Mucosa of rectum (tissue), 2 donors: ENCODE data around the gene SCO2.

Source experiments
- H3K27ac ChIP-seq, 2 donors: one replicate each; pipeline ENCODE4 v1.7.0; 2013; ENCODE audit warnings: inconsistent platforms in 2 of 2, low read depth in 2 of 2, low read length in 2 of 2
- H3K27me3 ChIP-seq, 2 donors: one replicate each; pipeline ENCODE4 v1.7.0; 2013; ENCODE audit warnings: low read length in 2 of 2; ENCODE audit not compliant: control insufficient read depth in 2 of 2, insufficient read depth in 2 of 2
- H3K36me3 ChIP-seq, 2 donors: one replicate each; pipeline ENCODE4 v1.7.0; 2013; ENCODE audit warnings: low read length in 2 of 2; ENCODE audit not compliant: control insufficient read depth in 2 of 2, insufficient read depth in 2 of 2
- H3K4me1 ChIP-seq, 2 donors: one replicate each; pipeline ENCODE4 v1.7.0; 2013; ENCODE audit warnings: low read length in 2 of 2, mild to moderate bottlenecking in 1 of 2; ENCODE audit not compliant: control insufficient read depth in 2 of 2, insufficient read depth in 2 of 2
- H3K4me3 ChIP-seq, 2 donors: one replicate each; pipeline ENCODE4 v1.7.0; 2013; ENCODE audit warnings: low read length in 2 of 2
- H3K9ac ChIP-seq, 2 donors: one replicate each; pipeline ENCODE4 v1.7.0; 2013; ENCODE audit warnings: low read length in 2 of 2, low read depth in 1 of 2, mild to moderate bottlenecking in 1 of 2
- H3K9me3 ChIP-seq, 2 donors: one replicate each; pipeline ENCODE4 v1.7.0; 2013; ENCODE audit warnings: low read length in 2 of 2; ENCODE audit not compliant: control insufficient read depth in 2 of 2
- donor health status: healthy.
- donor health status: Normal muscosa, but diverticular disease.

SCO2 gene

GRCh38 chr22:50531546-50531961 lies 6.2 kb upstream of the SCO2 start:
- Histone ChIP-seq H3K4me3 (peak overlapping the region; percentile 68 to 85), H3K4me1 (peaks cover 22 to 30% of the 10 kb centered on the region in 2 donors), H3K9ac (peak overlapping the region; percentile 83 to 95), H3K36me3 (no peaks in the 10 kb centered on the region), H3K27me3 (no peaks in the 10 kb centered on the region), H3K9me3 (no peaks in the 10 kb centered on the region), H3K27ac (peak overlapping the region; percentile 93 to 99)

DNA sequence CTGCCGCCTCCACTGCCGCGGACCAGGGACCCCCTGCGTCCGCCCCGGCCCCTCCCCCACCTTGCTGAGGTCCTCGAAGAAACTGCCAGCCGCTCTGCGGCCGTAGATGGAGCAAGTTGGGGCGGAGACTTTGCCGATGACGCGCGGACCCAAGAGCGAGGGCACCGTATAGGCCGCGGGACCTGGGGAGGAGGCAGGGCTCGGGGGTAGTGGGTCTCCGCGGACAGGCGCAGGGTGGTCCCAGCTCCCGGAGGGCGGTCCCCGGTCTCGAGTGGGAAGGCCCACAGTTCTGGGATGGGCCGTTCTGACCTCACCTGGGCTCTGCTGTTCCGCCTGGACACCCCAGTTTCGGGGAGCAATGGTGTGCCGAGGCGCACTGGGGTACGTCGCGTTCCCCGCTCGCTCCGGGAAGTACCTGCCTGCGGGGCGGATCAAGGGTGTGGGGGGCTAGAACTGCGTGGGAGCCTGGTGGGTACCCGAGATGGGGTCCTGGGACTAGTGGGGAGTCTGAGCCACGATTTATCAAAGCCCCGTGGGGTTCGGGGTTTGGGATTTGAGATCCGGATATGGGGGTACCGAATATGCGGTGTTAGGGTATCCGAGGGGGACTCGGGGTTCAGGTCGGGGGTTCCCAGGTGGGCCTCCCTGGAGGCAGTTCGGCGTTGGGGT lies 5.6 kb upstream of the SCO2 start:
- peak overlapping the region; percentile 83 to 95 for H3K9ac ChIP-seq

GRCh38 chr22:50530580-50530876 lies 5.1 kb upstream of the SCO2 start:
- no peaks in the 10 kb centered on the region for H3K36me3 ChIP-seq
- H3K27me3 ChIP-seq: no peaks in the 10 kb centered on the region
- H3K4me3 ChIP-seq: peak overlapping the region; percentile 68 to 85
- peak overlapping the region; percentile 81 to 83 for H3K9ac ChIP-seq
- no peaks in the 10 kb centered on the region for H3K9me3 ChIP-seq
- peaks cover 26 to 31% of the 10 kb centered on the region in 2 donors for H3K4me1 ChIP-seq
- peak overlapping the region; percentile 93 to 99 for H3K27ac ChIP-seq

More for the DNA sequence above, 5.6 kb upstream of the SCO2 start:
- H3K4me3 ChIP-seq: peak overlapping the region; percentile 68 to 85
- H3K27ac ChIP-seq: peak overlapping the region; percentile 93 to 99
- H3K9me3 ChIP-seq: no peaks in the 10 kb centered on the region
- peaks cover 26 to 31% of the 10 kb centered on the region in 2 donors for H3K4me1 ChIP-seq
- H3K27me3 ChIP-seq: no peaks in the 10 kb centered on the region
- H3K36me3 ChIP-seq: no peaks in the 10 kb centered on the region

- H3K27me3 ChIP-seq: no peaks in the 10 kb centered on the region
- H3K27ac ChIP-seq: peak within 1 kb of the TSS; percentile 93 to 99
- peak within 1 kb of the TSS; percentile 83 to 95 for H3K9ac ChIP-seq
- peak within 1 kb of the TSS; percentile 68 to 85 for H3K4me3 ChIP-seq
- peaks cover 26 to 31% of the 10 kb centered on the region in 2 donors for H3K4me1 ChIP-seq
- no peaks in the 10 kb centered on the region for H3K9me3 ChIP-seq
- no peaks in the 10 kb centered on the region for H3K36me3 ChIP-seq
Observed at GRCh38 chr22:50529897-50530579, 4.6 kb upstream of the SCO2 start, which contains the start of gene TYMP. TYMP (minus strand) TSS chr22:50530012; CDS start chr22:50529709, 303 bp downstream.

DNA sequence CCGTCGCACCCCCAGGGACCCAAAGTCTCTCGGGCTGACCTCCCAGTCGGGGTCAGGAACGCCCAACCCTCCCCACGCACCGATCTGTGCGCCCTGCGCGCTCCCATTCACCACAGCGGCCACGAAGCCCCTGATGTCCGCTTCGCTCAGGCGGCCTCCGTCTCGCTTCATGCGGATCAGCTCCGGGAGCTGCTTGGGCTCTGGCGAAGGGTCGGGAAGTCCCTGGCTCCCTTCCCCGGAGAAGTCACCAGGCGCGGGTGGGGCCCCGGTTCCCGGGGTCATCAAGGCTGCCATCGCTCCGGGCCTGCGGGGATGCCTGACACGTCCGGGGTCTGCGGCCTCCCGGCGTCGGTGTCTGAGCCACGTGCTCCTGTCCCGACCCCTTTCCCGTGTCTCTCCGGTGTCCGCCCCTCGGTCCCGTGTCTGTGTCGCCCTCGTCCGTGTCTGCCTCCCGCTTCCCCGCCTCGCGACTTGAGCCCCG lies 4.1 kb upstream of the SCO2 start:
- peak overlapping the region; percentile 68 to 85 for H3K4me3 ChIP-seq
- no peaks in the 10 kb centered on the region for H3K9me3 ChIP-seq
- no peaks in the 10 kb centered on the region for H3K27me3 ChIP-seq
- H3K36me3 ChIP-seq: no peaks in the 10 kb centered on the region
- H3K4me1 ChIP-seq: peaks cover 30 to 34% of the 10 kb centered on the region in 2 donors
- peak overlapping the region; percentile 93 to 99 for H3K27ac ChIP-seq
- peak overlapping the region; percentile 65 to 83 for H3K9ac ChIP-seq

DNA sequence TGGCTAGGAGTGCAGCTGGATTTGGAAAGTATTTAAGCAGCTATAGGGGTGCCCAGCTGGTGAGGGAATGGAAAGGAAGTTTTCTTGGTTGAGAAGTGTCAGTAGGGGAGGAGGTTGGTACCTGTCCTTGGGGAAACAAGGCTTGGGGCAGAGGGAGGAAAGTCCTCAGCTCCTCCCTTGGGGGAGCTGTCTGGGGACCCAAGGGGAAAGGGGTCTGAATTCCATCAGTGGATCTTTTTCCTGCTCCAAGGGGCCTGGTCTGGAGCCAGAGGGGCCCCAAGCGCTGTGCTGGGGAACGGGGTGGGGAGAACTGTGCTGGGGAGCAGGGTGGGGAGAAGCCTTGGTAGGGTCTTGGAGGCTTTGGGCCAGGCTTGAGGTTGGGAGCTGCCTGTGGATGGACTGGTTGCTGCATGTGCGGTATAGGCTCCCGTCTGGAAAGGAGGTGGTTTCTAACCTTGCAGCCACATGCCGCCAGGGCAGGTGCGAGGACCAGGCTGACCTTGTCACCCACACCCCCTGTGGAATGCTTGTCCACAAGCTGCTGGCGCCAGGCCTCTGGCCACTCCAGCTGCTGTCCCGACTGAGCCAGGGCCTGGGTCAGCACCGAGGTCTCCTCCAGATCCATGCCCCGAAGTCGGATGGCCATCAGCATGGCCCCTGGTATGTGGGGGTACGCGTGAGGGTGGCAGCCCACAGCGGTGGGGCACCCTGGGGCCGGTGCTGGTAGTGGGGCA lies 3.5 kb upstream of the SCO2 start:
- H3K9ac ChIP-seq: peak overlapping the region; percentile 14 to 83
- H3K36me3 ChIP-seq: peaks cover 0 to under 1% of the 10 kb centered on the region in 2 donors
- H3K9me3 ChIP-seq: no peaks in the 10 kb centered on the region
- no peaks in the 10 kb centered on the region for H3K27me3 ChIP-seq
- peak overlapping the region; percentile 68 to 85 for H3K4me3 ChIP-seq
- H3K4me1 ChIP-seq: peaks cover 36 to 40% of the 10 kb centered on the region in 2 donors
- peak overlapping the region; percentile 93 to 99 for H3K27ac ChIP-seq

GRCh38 chr22:50527921-50528681 lies 2.7 kb upstream of the SCO2 start:
- Histone ChIP-seq H3K9me3 (no peaks in the 10 kb centered on the region), H3K36me3 (peaks cover 7% of the 10 kb centered on the region in 2 donors), H3K4me1 (peaks cover 43 to 48% of the 10 kb centered on the region in 2 donors), H3K27ac (peak overlapping the region in 1 of 2 donors; percentile 99), H3K4me3 (no peak overlapping the region), H3K27me3 (no peaks in the 10 kb centered on the region), H3K9ac (no peak overlapping the region)

DNA sequence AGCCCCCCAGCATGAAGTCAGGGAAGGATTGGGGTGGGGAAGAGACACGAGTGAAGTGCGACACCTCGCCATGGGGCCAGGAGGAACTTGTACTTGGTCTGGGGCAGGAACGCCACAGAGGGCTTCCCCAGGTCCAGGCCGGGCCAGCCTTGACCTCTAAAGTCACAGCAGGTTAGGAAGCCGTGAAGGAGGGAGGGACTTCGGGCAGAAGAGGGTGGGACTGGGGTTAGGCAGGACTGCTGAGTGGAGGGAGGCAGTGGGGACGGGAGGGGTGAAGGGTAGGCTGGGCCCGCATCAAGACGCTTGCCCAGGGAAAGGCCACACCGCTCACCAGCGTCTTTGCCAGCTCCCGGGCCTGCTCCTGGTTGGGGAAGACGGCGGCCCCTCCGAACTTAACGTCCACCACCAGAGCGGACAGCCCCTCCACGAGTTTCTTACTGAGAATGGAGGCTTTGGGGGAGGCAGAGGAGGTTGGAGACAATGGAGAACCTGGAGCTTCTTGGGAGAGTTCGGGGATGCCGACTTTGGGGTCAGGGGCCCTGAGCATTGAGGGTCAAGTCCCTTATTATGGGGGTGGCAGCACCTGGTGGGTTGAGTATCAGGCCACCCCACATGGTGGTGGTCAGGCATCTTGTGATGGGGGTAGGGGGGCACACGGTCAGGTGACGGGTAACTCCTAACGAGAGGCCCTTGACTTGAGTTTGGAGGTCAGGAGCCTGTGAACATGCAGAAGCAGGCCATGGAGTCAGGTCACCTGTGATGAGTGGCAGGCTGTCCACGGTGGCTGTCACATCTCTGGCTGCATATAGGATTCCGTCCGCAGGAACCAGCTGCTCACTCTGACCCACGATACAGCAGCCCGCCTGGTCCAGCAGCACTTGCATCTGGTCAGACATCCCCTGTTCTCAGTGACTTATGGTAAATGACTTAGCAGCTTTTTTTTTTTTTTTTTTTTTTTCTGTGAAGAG lies 1.7 kb upstream of the SCO2 start:
- peak overlapping the region; percentile 78 to 81 for H3K4me3 ChIP-seq
- peak overlapping the region; percentile 65 to 80 for H3K9ac ChIP-seq
- no peaks in the 10 kb centered on the region for H3K27me3 ChIP-seq
- peak overlapping the region; percentile 92 to 97 for H3K27ac ChIP-seq
- no peaks in the 10 kb centered on the region for H3K9me3 ChIP-seq
- peaks cover 43 to 49% of the 10 kb centered on the region in 2 donors for H3K4me1 ChIP-seq
- peaks cover 16 to 17% of the 10 kb centered on the region in 2 donors for H3K36me3 ChIP-seq
